GM18520 (cell line): Measurements from ENCODE around the gene PDZD2.
A peak's percentile ranks its signal among the peaks of the same experiment; 100 is the strongest.

ENCODE experiments used
- ATAC-seq: cut with Tn5 transposase; IDR thresholded peaks from one replicate; pipeline ENCODE4 v1.9.1; 2021; ENCODE audit not compliant: unreplicated experiment

The PDZD2 gene

DNA sequence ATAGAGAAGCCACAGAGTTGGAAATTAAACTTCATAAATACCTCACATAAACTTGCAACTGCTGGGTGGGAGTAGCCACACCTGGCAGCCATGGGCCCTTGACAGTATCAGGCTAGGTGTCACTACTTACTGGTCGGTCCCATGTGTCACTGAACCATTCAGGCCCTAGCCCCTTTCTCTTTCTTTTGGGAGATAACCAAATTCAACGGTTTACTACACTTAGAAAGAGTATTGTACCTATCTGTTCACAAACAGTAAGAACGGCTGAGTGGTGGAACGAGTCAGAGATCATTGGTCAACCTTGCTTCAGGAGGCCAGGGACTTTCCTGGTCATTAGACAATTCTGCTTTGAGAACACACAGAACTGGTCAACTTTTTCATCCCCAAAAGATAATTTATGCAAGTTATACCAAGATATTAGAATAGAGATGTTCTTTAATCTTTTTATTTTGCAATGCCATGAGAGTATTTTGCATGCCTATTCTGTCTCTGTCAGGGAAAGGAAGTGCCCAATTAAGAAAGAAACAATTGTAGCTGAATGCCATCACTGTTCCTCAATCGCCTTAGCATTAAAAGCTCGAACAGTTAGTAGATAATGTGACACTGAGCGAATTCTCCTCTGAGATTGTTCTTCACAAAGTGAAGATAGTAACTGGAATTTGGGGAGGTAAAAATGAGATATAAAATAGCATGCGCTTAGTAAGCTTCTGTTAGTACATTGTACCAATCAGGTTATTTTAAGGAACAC lies 484.3 kb downstream of the PDZD2 start:
- peak; percentile 53 for ATAC-seq

- ATAC-seq: no peak
These were observed 485.2 kb downstream of the PDZD2 start for GRCh38 chr5:32123889-32124676.

GRCh38 chr5:32126691-32127090 lies 487.8 kb downstream of the PDZD2 start:
- ATAC-seq: no peak

GRCh38 chr5:32127711-32128110 lies 488.8 kb downstream of the PDZD2 start:
- no peak for ATAC-seq

GRCh38 chr5:32129074-32129598 lies 490.2 kb downstream of the PDZD2 start:
- ATAC-seq: peak; percentile 42

DNA sequence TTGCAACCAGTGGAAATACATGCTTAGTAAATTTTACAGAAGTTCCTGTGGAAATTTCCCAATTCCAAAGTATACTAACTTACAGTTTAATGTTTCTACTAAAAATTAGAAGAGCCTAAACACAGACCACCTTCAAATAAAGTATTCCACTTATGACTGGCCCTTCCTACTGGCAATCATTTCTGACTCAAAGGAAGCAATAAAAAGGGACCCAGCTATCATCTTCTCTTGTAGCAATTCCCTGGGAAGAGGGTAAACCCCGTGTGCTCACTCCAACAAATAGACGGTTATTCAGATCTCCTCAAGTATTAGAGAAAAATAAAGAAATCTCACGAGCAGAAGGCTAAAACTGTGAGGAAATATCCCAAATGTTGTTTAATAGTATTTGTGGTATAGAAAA lies 491.9 kb downstream of the PDZD2 start:
- ATAC-seq: no peak

DNA sequence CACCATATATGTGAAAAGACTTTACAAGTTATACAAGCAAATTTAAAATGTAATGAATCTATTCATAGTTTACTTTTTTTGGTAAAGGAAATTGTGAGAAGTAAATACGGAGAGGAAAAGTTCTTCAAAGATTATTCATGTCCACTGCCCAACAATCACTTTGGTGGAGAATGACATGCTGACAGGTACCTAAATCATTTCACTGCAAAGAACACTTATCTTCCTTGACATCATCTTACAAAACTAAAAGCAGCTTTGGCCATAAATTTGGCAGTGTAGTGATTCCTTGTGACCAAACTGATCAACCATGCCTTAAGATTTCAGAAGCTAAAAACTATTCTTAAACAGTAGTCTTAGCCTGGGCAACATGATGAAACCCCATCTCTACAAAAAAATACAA lies 492.7 kb downstream of the PDZD2 start:
- ATAC-seq: no peak

- ATAC-seq: no peak
These were observed 493.8 kb downstream of the PDZD2 start for GRCh38 chr5:32132757-32133156.

- no peak for ATAC-seq
These were observed 496.2 kb downstream of the PDZD2 start for GRCh38 chr5:32135086-32135485.

- ATAC-seq: no peak
These were observed 497.4 kb downstream of the PDZD2 start for GRCh38 chr5:32136342-32136741.

GRCh38 chr5:32138839-32139493 lies 500.0 kb downstream of the PDZD2 start:
- no peak for ATAC-seq

- no peak for ATAC-seq
These were observed 504.9 kb downstream of the PDZD2 start for GRCh38 chr5:32143617-32144377.

- no peak for ATAC-seq
These were observed 505.7 kb downstream of the PDZD2 start for GRCh38 chr5:32144378-32145207.

GRCh38 chr5:32145378-32145777 lies 506.4 kb downstream of the PDZD2 start:
- no peak for ATAC-seq

GRCh38 chr5:32147236-32147635 lies 508.3 kb downstream of the PDZD2 start:
- ATAC-seq: no peak

DNA sequence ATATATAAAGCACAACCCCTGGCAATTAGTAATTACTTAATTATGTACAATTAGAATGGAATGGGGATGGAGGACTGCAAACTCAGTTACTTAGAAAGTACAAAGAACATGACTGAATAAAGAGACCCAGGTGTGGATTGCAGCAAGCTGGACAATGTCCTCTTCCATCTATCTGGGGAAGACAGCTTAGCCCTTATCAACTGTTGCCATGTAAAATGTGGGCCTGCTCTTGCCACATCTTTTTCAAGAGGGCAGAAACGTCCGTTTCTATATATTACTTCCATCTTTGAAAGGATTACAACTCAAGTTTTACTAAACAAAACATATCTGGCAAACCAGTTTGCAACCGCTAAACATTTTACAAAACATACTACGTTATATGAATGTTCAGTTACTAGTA lies 509.0 kb downstream of the PDZD2 start:
- ATAC-seq: no peak

DNA sequence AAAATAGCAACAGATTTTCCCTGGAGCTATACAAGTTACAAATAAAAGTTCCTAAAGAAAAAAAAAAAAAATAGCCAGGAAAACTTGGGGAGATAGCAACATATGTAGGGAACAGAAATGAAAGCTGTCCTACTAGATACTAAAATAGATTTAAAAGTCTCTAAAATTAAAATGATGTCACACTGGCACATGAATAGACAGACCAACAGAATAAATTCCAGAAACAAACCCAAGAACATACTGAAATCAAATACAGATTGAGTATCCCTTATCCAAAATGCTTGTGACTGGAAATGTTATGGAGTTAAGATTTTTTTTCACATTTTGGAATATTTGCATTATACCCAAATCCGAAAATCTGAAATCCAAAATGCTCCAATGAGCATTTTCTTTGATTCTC lies 511.4 kb downstream of the PDZD2 start:
- no peak for ATAC-seq

DNA sequence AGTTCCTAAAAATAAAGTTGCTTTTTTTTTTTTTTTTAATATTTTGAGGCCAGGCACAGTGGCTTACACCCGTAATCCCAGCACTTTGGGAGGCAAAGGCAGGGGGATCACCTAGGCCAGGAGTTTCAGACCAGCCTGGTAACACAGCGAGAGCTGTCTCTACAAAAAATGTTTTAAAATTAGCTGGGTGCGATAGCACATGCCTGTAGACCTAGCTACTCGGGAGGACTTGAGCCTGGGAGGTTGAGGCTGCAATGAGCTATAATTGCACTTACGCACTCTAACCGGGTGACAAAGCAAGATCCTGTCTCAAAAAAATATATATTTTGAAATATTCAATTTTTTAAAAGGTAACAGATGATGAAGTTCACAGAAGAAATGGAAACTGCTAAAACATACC lies 512.3 kb downstream of the PDZD2 start:
- ATAC-seq: no peak

GRCh38 chr5:32153723-32154122 lies 514.8 kb downstream of the PDZD2 start:
- no peak for ATAC-seq

GRCh38 chr5:32155211-32155610 lies 516.3 kb downstream of the PDZD2 start:
- ATAC-seq: no peak
